ENCODE results near the gene KIF21B. TPM values are rescaled to one million over a fixed set of nuclear protein-coding genes. Genes with fewer than 3 reads are reported as not detected.
"Not testable (repeated sequence)": the region's sequence is repeated elsewhere in the genome, so short reads cannot be mapped to it uniquely, and the experiment has no call there.

The KIF21B gene
- total RNA-seq, 1 experiment from 2014 or later: 12.7 TPM

GRCh38 chr1:200960236-200960947 is 63.1 kb downstream of the KIF21B start:
- Histone ChIP-seq H3K4me3 (ENCODE audit: insufficient read depth, low read depth, low read length) (no peak overlapping the region), H3K36me3 (replicated peaks; ENCODE audit: control insufficient read depth, insufficient read depth, low read length) (no peaks in the 10 kb centered on the region), H3K27me3 (ENCODE audit: control insufficient read depth, insufficient read depth, low read length) (no peaks in the 10 kb centered on the region)
- peak; percentile 8 for DNase-seq

- peak; percentile 69 for DNase-seq
These were observed 64.0 kb downstream of the KIF21B start for GRCh38 chr1:200959411-200959921.

GRCh38 chr1:200958597-200958996 is 64.9 kb downstream of the KIF21B start:
- peak; percentile 12 for DNase-seq
- Histone ChIP-seq H3K36me3 (replicated peaks; ENCODE audit: control insufficient read depth, insufficient read depth, low read length) (no peaks in the 10 kb centered on the region), H3K4me3 (ENCODE audit: insufficient read depth, low read depth, low read length) (no peak overlapping the region), H3K27me3 (ENCODE audit: control insufficient read depth, insufficient read depth, low read length) (no peaks in the 10 kb centered on the region)

More at GRCh38 chr1:200959411-200959921, 64.0 kb downstream of the KIF21B start:
- Histone ChIP-seq H3K36me3 (replicated peaks; ENCODE audit: control insufficient read depth, insufficient read depth, low read length) (no peaks in the 10 kb centered on the region), H3K4me3 (ENCODE audit: insufficient read depth, low read depth, low read length) (no peak overlapping the region), H3K27me3 (ENCODE audit: control insufficient read depth, insufficient read depth, low read length) (no peaks in the 10 kb centered on the region)

- DNase-seq: no peak
These were observed 69.1 kb downstream of the KIF21B start for GRCh38 chr1:200954434-200954833.

GRCh38 chr1:200951016-200951415 is 72.5 kb downstream of the KIF21B start:
- DNase-seq: no peak
- no peak overlapping the region for H3K4me3 ChIP-seq (ENCODE audit: insufficient read depth, low read depth, low read length)
- H3K36me3 ChIP-seq (replicated peaks; ENCODE audit: control insufficient read depth, insufficient read depth, low read length): no peaks in the 10 kb centered on the region
- no peaks in the 10 kb centered on the region for H3K27me3 ChIP-seq (ENCODE audit: control insufficient read depth, insufficient read depth, low read length)

More at GRCh38 chr1:200954434-200954833, 69.1 kb downstream of the KIF21B start:
- Histone ChIP-seq H3K4me3 (ENCODE audit: insufficient read depth, low read depth, low read length) (no peak overlapping the region), H3K27me3 (ENCODE audit: control insufficient read depth, insufficient read depth, low read length) (no peaks in the 10 kb centered on the region), H3K36me3 (replicated peaks; ENCODE audit: control insufficient read depth, insufficient read depth, low read length) (no peaks in the 10 kb centered on the region)

- no peaks in the 10 kb centered on the region for H3K36me3 ChIP-seq (replicated peaks; ENCODE audit: control insufficient read depth, insufficient read depth, low read length)
- no peak for DNase-seq
- H3K27me3 ChIP-seq (ENCODE audit: control insufficient read depth, insufficient read depth, low read length): no peaks in the 10 kb centered on the region
- H3K4me3 ChIP-seq (ENCODE audit: insufficient read depth, low read depth, low read length): no peak overlapping the region
These were observed 73.9 kb downstream of the KIF21B start for GRCh38 chr1:200949626-200950025.

GRCh38 chr1:200947059-200947566 is 76.4 kb downstream of the KIF21B start:
- H3K4me3 ChIP-seq (ENCODE audit: insufficient read depth, low read depth, low read length): no peak overlapping the region
- H3K36me3 ChIP-seq (replicated peaks; ENCODE audit: control insufficient read depth, insufficient read depth, low read length): no peaks in the 10 kb centered on the region
- no peaks in the 10 kb centered on the region for H3K27me3 ChIP-seq (ENCODE audit: control insufficient read depth, insufficient read depth, low read length)
- DNase-seq: no peak

GRCh38 chr1:200945111-200945510 is 78.4 kb downstream of the KIF21B start:
- Histone ChIP-seq H3K4me3 (ENCODE audit: insufficient read depth, low read depth, low read length) (no peak overlapping the region), H3K27me3 (ENCODE audit: control insufficient read depth, insufficient read depth, low read length) (no peaks in the 10 kb centered on the region), H3K36me3 (replicated peaks; ENCODE audit: control insufficient read depth, insufficient read depth, low read length) (no peaks in the 10 kb centered on the region)
- no peak for DNase-seq

- Histone ChIP-seq H3K36me3 (replicated peaks; ENCODE audit: control insufficient read depth, insufficient read depth, low read length) (no peaks in the 10 kb centered on the region), H3K4me3 (ENCODE audit: insufficient read depth, low read depth, low read length) (no peak overlapping the region), H3K27me3 (ENCODE audit: control insufficient read depth, insufficient read depth, low read length) (no peaks in the 10 kb centered on the region)
- DNase-seq: no peak
These were observed 84.6 kb downstream of the KIF21B start for GRCh38 chr1:200938955-200939354.

- H3K4me3 ChIP-seq (ENCODE audit: insufficient read depth, low read depth, low read length); H3K27me3 ChIP-seq (ENCODE audit: control insufficient read depth, insufficient read depth, low read length); H3K36me3 ChIP-seq (replicated peaks; ENCODE audit: control insufficient read depth, insufficient read depth, low read length); DNase-seq: not testable (repeated sequence)
These were observed 88.1 kb downstream of the KIF21B start for GRCh38 chr1:200935286-200935962.

- Histone ChIP-seq H3K27me3 (ENCODE audit: control insufficient read depth, insufficient read depth, low read length) (no peaks in the 10 kb centered on the region), H3K4me3 (ENCODE audit: insufficient read depth, low read depth, low read length) (no peak overlapping the region), H3K36me3 (replicated peaks; ENCODE audit: control insufficient read depth, insufficient read depth, low read length) (no peaks in the 10 kb centered on the region)
- DNase-seq: no peak
These were observed 88.8 kb downstream of the KIF21B start for GRCh38 chr1:200934676-200935245.

GRCh38 chr1:200931776-200932175 is 91.7 kb downstream of the KIF21B start:
- no peak for DNase-seq
- no peak overlapping the region for H3K4me3 ChIP-seq (ENCODE audit: insufficient read depth, low read depth, low read length)
- no peaks in the 10 kb centered on the region for H3K27me3 ChIP-seq (ENCODE audit: control insufficient read depth, insufficient read depth, low read length)
- no peaks in the 10 kb centered on the region for H3K36me3 ChIP-seq (replicated peaks; ENCODE audit: control insufficient read depth, insufficient read depth, low read length)

- not testable (repeated sequence) for DNase-seq; H3K4me3 ChIP-seq (ENCODE audit: insufficient read depth, low read depth, low read length)
These were observed 93.2 kb downstream of the KIF21B start for GRCh38 chr1:200930285-200930684.

GRCh38 chr1:200929530-200930278 is 93.8 kb downstream of the KIF21B start:
- no peak for DNase-seq
- no peak overlapping the region for H3K4me3 ChIP-seq (ENCODE audit: insufficient read depth, low read depth, low read length)
- no peaks in the 10 kb centered on the region for H3K27me3 ChIP-seq (ENCODE audit: control insufficient read depth, insufficient read depth, low read length)
- no peaks in the 10 kb centered on the region for H3K36me3 ChIP-seq (replicated peaks; ENCODE audit: control insufficient read depth, insufficient read depth, low read length)

More at GRCh38 chr1:200930285-200930684, 93.2 kb downstream of the KIF21B start:
- H3K27me3 ChIP-seq (ENCODE audit: control insufficient read depth, insufficient read depth, low read length); H3K36me3 ChIP-seq (replicated peaks; ENCODE audit: control insufficient read depth, insufficient read depth, low read length): not testable (repeated sequence)
